ENCODE data around the gene THOC2.
A peak's percentile ranks its signal among the peaks of the same experiment; 100 is the strongest.
"Not testable (repeated sequence)": the region's sequence is repeated elsewhere in the genome, so short reads cannot be mapped to it uniquely, and the experiment has no call there.

THOC2 gene

DNA sequence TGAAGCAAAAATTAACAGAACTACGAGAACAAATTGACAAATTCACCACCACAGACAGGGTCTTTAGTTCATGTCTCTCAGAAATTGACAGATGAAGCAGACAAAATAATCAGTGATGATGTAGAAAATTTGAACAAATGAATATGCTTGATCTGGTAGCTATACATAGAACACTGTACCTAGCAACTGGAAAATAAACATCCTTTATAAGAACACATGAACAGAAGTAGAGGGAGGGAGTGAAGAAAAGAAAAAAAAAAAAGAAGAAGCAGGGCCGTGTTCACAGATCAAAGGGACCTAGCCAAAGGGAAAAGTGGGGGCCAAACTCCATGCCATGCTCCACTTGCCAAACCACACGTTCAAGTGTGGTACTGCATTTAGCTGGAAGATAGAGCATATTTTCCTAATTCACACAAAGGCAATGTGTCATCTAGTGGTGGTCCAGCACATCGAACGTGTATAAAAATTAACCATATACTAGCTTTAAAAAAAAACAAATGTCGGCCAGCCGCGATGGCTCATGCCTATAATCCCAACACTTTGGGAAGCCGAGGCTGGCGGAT lies 5.6 kb upstream of the THOC2 start:
- DNase-seq = no peak

DNA sequence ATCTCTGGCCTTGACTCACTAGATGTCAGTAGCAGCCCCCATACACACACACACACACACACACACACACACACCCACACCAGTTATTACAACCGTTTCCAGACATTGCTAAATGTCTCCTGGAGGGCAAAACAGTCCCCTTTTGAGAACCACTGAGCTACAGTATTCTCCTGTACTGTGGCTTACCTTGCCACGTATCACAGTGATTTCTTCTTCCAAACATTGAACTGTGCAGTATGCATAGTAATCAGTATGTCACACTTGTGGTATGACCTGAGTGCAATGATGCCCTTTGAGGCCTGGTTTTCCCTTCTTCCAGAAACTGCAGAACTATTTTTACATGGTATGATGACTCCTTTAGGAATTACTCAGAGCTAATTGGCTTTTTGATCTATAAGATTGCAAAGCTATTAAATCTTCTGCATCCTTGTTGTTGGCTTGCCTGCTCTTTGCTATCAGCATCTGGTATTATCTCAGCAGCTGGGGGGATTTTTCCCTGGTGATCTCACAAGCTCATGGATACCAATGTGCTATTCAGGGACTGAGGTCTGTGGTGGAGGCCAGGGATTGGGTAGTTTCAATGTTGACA lies 3.6 kb upstream of the THOC2 start:
- DNase-seq = no peak

DNA sequence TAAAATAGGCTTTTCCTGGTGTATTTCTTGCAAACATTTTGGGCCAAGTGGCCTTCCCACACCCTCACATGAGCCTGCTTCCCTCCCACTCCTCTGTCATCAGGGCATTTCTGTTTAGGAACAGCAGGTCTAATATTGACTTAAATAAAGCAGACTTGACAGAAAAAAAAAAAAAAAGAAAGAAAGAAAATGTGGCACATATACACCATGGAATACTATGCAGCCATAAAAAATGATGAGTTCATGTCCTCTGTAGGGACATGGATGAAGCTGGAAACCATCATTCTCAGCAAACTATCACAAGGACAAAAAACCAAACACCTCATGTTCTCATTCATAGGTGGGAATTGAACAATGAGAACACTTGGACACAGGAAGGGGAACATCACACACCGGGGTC lies 2.3 kb upstream of the THOC2 start:
- not testable (repeated sequence) for DNase-seq

DNA sequence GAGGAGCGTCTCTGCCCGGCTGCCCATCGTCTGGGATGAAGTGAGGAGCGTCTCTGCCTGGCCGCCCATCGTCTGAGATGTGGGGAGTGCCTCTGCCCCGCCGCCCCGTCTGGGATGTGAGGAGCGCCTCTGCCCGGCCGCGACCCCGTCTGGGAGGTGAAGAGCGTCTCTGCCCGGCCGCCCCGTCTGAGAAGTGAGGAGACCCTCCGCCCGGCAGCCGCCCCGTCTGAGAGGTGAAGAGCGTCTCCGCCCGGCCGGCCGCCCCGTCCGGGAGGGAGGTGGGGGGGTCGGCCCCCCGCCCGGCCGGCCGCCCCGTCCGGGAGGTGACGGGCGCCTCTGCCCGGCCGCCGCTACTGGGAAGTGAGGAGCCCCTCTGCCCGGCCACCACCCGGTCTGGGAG lies 1.2 kb upstream of the THOC2 start:
- DNase-seq = not testable (repeated sequence)

DNA sequence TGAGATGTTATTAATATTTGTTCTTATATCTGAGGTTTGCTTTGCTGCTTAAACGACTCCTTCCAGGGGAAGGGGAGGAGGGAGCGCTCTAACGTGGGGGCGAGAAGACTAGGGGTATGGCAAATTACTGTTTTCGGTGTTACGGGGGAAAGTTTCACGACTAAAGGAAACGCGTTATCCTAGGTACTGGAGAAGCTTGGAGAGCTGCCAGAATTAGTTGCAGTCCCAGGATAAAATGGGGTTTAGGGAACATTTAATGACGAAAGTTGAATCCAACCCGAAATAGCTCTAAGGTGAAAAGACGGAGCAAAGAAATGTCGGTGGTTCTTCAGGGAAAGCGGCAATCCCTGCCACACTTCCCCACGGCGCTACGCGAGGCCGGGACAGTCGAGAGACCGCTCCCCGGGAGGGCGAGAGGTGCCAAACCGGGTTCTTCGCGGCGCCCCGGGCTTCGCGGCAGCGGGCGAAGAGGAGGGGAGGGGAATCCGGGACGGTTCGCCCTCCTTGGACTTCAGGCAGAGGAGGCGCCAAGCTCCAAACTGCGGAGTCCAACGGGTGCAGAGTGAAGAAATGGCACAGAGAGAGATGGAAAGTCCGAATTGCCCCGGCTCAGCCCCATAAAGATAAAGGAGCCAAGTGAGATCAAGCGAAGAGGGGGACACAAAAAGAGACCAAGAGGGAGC lies 724 bp downstream of the THOC2 start:
- DNase-seq = peak in 16 of 51 donors; percentile 1 to 34 (median 8)

DNA sequence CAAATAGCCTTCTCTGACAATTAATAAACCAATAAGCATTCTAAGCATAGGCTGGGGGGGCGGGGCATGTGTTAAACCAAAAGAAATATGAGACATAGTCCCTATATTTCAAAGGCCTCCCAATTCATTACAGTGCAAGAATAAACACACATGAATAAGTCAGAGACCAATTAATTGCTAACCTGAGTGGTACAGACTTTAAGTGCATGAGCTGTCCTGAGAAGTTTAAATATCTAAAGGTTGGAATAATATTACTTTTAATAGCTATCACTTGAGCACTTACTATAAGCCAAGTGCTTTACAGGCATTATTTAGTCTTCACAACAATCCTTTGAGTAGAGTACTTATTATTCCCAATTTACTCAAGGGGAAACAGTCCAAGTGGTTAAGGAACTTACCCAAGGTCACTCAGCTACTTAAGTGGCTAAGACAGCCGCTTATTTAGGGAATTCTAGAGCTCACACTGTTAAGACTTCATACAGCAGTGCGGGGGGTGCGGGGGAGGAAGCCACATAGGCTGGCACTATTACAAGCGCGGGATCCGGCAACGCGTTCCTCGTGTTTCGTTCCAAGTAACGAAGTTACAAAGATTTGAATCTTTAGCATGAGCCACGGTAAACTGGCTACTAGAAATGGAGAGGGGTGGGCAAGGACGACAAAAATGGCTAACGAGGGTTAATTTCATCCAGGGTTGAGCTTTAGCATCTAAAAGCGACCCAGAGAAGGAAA lies 1.4 kb downstream of the THOC2 start:
- peak in 2 of 51 donors; percentile 0 for DNase-seq

DNA sequence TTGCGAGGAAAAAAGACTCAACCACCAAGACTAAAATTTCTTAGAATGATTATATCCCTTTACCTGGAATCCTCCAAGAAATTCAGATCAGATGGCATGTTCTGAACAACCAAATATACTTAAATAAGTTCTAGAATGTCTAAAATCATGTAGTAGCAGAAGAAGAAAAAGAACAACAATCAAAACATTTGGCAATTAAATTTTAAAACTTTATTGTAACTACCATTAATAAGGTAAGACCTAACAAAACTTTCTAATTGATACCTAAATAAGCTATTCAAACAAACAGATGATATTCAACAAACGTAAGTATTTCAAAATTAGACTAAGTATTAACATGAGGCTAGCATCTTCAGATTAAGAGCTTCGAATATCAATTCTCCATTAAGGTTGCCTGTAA lies 4.3 kb downstream of the THOC2 start:
- DNase-seq = no peak

DNA sequence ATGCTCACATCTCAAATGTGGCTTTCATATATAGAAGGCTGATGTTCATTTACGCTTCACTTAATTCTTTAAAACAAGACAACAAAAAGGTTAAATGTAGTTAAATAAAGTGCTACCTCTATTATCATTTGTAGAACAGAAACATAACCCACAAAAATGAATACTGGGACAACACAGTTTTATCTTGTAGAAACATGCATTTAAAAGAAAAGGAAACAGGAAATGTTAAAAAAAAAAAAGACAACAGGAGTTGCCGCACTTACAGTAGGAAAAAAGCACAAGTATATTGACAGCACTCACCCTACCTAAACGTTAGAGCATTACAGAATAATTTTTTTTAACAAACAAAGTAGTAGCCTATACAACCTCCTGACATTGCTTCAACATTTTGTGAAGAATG lies 4.8 kb downstream of the THOC2 start:
- no peak for DNase-seq

DNA sequence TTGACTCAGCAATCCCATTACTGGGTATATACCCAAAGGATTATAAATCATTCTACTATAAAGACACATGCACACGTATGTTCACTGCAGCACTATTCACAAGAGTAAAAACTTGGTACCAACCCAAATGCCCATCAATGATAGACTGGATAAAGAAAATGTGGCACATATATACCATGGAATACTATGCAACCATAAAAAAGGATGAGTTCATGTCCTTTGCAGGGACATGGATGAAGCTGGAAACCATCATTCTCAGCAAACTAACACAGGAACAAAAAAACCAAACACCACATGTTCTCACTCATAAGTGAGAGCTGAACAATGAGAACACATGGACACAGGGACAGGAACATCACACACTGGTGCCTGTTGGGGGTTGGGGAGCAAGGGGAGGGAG lies 10.7 kb downstream of the THOC2 start:
- not testable (repeated sequence) for DNase-seq

DNA sequence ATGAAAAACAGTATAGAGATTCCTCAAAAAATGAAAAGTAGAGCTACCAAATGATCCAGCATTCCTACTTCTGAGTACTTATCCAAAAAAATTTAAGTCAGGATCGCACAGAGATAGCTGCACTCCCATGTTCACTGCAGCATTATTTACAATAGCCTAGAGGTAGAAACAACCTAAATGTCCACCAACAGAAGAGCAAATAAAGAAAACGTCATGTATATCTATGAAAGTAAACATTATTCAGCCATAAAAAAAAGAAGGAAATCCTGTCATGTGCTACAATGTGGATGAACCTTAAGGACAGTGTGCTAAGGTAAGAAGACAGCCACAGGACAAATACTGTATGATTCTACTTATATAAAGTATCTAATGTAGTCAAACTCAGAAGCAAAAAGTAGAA lies 12.4 kb downstream of the THOC2 start:
- no peak for DNase-seq

DNA sequence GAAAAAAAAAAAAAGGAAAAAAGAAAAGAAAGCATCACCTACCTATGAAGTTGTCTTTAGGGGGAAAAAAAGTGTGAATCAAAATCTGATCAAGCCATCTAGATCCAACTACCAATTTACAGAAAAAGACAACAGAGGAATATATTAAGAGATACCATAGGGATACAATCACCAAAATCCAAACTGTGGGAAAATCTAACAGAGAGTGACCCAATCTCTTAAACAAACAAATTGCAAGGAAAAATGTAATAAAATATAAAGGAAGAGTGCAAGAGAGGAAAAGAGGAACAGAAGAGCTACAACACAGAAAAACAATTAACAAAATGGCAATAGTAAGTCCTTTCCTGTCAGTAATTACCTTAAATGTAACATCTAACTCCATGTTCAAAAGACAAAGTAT lies 19.0 kb downstream of the THOC2 start:
- no peak for DNase-seq

DNA sequence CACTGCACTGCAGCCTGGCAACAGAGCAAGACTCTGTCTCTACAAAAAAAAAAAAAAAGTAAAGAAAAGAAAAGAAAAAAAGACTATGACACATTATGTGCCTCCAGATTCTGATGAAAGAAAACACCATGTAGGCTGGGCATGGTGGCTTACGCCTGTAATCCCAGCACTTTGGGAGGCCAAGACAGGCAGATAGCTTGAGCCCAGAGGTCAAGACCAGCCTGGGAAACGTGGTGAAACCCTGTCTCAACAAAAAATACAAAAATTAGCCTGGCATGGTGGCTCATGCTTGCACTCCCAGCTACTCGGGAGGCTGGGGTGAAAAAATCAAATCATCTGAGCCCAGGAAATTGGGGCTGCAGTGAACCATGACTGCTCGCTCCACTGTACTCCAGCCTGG lies 19.4 kb downstream of the THOC2 start:
- DNase-seq = no peak

DNA sequence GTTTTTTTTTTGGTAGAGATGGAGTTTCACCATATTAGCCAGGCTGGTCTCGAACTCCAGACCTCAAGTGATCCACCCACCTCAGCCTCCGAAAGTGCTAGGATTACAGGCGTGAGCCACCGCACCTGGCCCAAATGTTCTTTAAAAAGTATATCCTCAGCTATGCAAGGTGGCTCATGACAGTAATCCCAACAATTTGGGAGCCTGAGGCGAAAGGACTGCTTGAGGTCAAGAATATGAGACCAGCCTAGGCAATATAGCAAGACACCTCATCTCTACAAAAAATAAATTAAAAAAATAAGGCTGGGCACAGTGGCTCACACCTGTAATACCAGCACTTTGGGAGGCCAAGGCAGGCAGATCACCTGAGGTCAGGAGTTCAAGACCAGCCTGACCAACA lies 21.7 kb downstream of the THOC2 start:
- DNase-seq = not testable (repeated sequence)

DNA sequence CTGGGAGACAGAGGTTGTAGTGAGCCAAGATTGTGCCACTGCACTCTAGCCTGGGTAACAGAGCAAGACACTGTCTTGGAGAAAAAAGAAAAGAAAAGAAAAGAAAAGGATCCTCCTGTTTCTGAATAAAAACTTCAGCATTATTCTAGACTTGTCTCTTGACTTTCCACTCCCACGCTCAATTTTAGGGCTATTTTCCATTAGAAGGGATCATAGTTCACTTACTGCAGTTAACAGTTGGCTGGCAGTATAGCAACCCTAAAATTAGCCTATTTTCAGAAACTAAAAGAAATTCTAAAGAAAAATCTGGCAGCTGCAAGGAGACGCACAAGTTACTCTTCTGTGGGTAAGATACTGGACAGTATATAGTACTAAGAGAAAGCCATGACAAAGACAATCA lies 28.1 kb downstream of the THOC2 start:
- DNase-seq = no peak

DNA sequence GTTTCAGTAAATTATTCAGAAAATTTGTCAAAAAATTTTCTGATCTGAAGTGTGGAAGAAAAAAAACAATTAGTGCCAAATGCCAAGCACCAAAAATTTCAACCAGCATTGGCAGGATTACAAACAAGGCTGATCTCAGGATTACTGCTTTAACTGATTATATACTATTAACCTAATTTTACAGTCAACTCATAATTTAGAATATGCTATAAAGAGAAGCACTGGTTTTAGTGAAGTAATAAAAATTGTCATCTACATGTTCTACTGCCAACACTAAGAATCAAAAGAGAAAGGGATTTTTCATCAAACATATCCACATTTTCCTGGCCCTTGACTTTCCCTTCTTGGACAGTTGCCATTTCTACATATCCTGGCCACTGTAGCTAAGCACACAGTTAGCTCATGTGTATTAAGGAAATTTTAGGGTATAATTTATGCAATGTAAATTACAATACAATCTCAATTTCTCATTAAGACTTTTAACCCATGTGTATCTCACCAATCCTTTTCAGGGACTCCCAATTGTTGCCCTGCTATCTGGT lies 33.8 kb downstream of the THOC2 start:
- no peak for DNase-seq

DNA sequence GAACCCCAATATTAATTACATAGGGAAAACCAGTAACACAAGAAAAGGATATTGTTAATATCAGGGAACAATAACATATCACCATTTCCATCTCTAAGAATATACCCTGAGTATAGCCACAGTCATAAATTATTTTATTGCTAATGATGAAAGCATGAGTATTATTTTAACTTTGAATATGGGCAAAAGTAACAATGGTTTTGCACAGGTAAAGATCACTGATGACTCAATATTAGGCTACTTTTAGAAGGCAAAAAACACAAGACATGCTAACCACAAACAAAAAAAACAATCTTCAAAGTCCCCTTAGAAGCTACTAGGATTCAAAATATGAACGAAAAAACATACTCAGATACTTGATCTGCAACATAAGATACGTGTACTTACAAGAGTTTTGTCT lies 36.5 kb downstream of the THOC2 start:
- no peak for DNase-seq

DNA sequence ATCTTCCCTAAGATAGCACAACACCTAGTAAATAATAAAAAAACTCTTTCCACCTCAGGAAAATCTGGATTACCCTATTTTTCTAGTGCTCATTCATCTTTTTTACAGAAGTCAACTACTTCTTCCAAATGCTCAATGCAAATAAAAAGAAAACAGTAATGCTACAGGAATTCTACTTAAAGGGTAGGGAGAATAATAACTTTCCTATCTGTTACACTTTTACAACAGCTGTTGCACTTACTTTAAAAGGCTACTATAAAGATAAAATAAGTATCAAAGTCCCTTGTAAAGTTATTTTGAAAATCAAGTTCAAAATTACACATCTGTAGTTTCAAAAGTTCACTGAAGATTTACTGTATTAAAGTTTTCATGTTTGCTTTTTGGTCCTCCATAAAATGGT lies 37.6 kb downstream of the THOC2 start:
- no peak for DNase-seq

DNA sequence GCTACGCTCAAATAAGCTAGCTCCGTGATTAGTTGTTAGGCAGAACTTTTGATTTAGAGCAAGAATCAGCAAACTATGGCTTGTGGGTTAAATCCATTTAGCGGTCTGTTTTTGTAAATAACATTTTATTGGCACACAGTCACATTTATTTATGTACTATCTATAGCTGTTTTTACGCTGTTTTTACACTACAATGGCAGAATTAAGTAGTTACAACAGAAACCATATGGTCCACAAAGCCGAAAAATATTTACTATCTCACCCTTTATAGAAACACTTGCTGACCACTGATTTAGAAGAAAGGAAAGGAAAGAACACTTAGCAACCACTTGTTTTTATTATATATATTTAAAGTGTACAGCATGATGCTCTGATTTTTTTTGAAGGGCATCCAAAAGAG lies 41.1 kb downstream of the THOC2 start:
- DNase-seq = no peak

DNA sequence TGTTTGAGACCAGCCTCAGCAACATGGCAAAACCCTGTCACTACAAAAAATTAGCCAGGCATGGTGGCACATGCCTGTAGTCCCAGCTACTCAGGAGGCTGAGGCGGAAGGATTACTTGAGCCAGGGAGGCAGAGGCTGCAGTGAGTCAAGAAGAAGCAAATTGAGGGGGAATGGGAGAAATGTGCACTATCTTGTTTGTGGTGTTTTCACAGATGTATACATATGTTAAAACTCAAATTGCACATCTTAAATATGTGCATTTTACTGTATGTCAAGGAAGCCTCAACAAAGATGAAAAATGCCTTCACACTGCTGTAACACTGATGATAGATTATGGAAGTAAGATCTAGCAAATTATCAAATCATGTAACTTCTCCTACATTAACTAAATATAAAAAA lies 44.3 kb downstream of the THOC2 start:
- no peak for DNase-seq

DNA sequence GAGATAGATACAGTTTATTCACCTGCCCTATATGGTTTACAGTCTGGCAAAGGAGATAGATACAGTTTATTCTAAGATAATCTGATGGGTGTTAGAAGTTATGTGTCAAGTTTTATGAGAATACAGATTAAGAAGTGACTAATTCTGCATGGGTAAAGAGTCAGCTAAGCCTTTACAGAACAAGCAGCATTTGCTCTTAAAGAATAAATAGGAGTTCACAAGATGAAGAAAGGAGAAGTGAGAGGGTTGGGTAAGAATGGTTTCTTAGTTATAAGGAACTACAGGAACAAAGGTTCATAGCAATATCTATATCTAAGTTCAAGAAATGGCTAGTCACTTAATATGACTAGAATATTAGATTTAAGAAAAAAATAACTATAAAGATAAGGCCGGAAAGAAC lies 47.6 kb downstream of the THOC2 start:
- no peak for DNase-seq

DNA sequence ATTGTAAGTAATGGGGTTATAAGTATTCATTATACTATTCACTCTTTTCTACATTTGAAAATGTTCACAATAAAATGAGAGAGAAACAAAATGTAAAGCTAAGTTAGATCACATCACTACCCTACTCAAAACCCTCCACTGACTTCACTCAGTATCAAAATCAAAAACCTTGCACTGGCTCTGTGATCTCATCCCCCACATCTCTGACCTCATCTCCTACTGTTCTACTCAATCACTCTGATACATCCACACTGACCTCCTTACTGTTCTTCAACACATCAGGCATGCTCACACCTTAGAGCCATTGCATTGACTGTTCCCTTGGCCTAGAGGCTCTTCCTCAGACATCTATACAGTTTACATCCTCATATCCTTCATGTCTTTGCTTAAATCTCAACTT lies 50.7 kb downstream of the THOC2 start:
- no peak for DNase-seq

DNA sequence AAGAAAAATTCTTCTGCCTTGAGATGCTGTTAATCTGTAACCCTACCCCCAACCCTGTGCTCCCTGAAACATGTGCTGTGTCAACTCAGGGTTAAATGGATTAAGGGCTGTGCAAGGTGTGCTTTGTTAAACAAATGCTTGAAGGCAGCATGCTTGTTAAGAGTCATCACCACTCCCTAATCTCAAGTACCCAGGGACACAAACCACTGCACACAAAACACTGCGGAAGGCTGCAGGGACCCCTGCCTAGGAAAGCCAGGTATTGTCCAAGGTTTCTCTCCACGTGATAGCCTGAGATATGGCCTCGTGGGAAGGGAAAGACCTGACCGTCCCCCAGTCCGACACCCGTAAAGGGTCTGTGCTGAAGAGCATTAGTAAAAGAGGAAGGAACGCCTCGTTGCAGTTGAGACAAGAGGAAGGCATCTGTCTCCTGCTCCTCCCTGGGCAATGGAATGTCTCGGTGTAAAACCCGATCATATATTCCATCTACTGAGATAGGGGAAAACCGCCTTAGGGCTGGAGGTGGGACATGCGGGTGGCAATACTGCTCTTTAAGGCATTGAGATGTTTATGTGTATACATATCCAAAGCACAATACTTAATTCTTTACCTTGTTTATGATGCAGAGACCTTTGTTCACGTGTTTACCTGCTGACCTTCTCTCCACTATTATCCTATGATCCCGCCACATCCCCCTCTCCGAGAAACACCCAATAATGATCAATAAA lies 53.0 kb downstream of the THOC2 start:
- not testable (repeated sequence) for DNase-seq

All from hypothalamus (tissue), 51 donors.